Rectal smooth muscle tissue (tissue), 1 donor: ENCODE results near the gene RAB4A.

ENCODE experiments used
- H3K27ac ChIP-seq: one replicate; pipeline ENCODE4 v1.7.0; 2013; ENCODE audit warnings: low read depth, low read length, inconsistent platforms
- H3K27me3 ChIP-seq: one replicate; pipeline ENCODE4 v1.7.0; 2013; ENCODE audit warnings: low read length; ENCODE audit not compliant: control insufficient read depth, insufficient read depth
- H3K36me3 ChIP-seq: one replicate; pipeline ENCODE4 v1.7.0; 2013; ENCODE audit warnings: low read length; ENCODE audit not compliant: control insufficient read depth, insufficient read depth
- H3K4me1 ChIP-seq: one replicate; pipeline ENCODE4 v1.7.0; 2013; ENCODE audit warnings: low read length; ENCODE audit not compliant: control insufficient read depth, insufficient read depth
- H3K4me3 ChIP-seq: one replicate; pipeline ENCODE4 v1.7.0; 2013; ENCODE audit warnings: low read length
- H3K9ac ChIP-seq: one replicate; pipeline ENCODE4 v1.7.0; 2013; ENCODE audit warnings: low read length

The RAB4A gene

DNA sequence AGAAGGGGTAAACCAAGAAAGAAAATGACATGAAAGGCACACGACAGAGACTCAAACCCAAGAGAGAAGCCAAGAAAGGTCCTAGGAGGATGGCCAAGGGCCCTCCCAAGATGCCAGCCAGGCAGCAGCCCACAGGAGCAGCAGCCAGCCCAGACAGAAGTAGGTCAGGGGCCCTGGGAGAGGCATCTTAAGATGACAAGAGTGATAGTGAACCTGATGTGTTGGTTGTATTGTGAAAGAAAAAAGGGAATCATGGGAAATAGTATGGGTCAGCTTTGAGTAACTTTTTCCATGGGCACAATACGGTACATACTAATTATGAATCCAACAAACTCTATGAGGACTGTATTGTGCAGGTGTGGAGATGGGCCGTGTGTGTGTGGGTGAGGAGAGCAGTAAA lies 68.6 kb downstream of the RAB4A start:
- no peak overlapping the region for H3K27ac ChIP-seq
- H3K4me3 ChIP-seq, result no peak overlapping the region
- H3K27me3 ChIP-seq, result no peaks in the 10 kb centered on the region
- H3K4me1 ChIP-seq, result peaks cover 3% of the 10 kb centered on the region
- H3K9ac ChIP-seq, result no peak overlapping the region
- H3K36me3 ChIP-seq, result no peaks in the 10 kb centered on the region

DNA sequence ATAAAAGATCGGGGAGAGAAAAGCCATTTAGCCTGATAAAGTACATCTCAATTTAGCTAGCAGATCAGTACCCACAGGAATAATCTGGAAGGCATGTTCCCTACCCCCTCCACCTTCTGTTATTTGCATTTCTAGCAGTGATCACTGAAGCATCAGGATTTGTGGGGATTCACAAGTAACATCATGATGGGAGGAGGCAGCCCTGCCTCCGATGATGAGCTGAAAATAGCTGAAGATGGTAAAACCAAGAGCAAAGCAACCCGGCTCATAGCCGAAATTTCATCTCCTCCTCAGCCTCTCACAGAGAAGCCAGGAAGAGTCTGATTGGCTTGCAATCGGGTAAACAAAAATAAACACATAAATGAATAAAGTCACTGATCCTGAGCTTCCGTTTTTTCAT lies 69.6 kb downstream of the RAB4A start:
- H3K4me1 ChIP-seq, result peaks cover 3% of the 10 kb centered on the region
- no peaks in the 10 kb centered on the region for H3K27me3 ChIP-seq
- H3K36me3 ChIP-seq, result no peaks in the 10 kb centered on the region
- H3K9ac ChIP-seq, result no peak overlapping the region
- no peak overlapping the region for H3K27ac ChIP-seq
- H3K4me3 ChIP-seq, result no peak overlapping the region

DNA sequence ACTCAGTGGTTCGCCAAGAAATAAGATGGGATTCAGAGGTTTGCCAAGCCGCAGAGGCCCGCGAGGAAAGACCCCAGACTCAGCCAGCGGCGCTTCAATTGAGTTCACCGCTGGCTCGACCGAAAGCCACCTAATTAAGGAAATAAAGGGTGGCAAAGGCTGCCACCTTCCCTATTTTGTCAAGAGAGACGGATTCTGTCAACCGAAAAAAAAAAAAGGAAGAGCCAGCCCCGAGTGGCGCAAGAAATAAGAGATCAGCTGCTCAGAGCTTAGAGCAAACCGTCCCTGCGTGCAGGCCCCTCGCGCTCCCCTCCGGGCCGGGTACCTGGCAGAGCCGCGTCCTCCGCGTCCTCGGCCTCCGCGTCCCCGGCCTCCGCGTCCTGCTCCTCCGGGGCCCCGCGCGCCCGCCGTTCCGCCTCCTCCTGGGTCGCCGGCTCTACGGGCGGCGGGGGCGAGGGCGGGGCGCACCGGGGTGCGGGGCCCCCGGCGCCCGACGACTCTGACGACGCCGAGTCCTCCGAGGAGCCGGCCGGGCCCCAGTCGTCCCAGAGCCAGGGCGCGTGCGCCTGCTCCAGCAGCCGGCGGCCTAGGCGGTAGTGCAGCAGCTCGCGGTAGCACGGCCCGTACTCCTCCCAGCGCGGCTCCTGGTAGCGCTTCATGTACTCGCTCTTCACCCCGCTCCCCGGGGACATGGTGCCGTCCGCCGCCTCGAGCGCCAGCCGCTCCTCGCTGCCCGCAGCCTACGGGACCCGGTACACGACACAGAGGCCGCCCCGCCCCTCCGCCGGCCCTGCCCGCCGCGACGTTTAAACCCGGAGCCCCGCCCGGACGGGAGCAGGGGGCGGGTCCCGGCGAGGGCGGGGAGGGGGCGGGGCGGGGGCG lies 71.1 kb downstream of the RAB4A start:
- H3K27ac ChIP-seq, result peak overlapping the region; percentile 93
- H3K9ac ChIP-seq, result no peak overlapping the region
- H3K4me1 ChIP-seq, result peaks cover 3% of the 10 kb centered on the region
- peak overlapping the region; percentile 84 for H3K4me3 ChIP-seq
- no peaks in the 10 kb centered on the region for H3K36me3 ChIP-seq
- H3K27me3 ChIP-seq, result no peaks in the 10 kb centered on the region

GRCh38 chr1:229342656-229343569 lies 72.0 kb downstream of the RAB4A start, which contains the start of gene CCSAP:
TSS of gene CCSAP (minus strand) at chr1:229343047. CDS start at chr1:229342465, 582 bp downstream.
- Histone ChIP-seq H3K4me1 (peaks cover 3% of the 10 kb centered on the region), H3K9ac (peak within 1 kb of the TSS; percentile 57), H3K27me3 (no peaks in the 10 kb centered on the region), H3K36me3 (no peaks in the 10 kb centered on the region), H3K4me3 (peak within 1 kb of the TSS; percentile 84), H3K27ac (peak within 1 kb of the TSS; percentile 93)

DNA sequence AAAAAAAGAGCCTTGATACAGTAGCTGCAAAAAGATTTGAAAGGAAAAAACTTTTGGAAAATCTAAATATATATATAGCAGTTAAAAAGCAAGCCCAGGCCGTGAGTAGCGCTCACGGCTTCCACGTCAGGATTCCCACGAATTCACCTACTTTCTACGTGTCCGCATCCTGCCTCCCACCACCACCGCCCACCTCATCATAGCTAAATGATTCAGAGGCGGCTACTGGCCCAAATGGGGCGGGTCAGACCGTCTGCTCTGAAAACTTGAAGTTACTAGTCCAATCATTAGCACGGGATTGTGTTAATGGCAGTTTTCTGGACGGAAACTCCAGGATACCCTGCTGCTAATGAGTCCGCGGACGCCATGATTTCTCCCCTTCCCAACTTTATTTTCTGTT lies 73.2 kb downstream of the RAB4A start:
- H3K4me3 ChIP-seq, result no peak overlapping the region
- no peak overlapping the region for H3K27ac ChIP-seq
- no peaks in the 10 kb centered on the region for H3K36me3 ChIP-seq
- peaks cover 3% of the 10 kb centered on the region for H3K4me1 ChIP-seq
- no peaks in the 10 kb centered on the region for H3K27me3 ChIP-seq
- no peak overlapping the region for H3K9ac ChIP-seq

- no peak overlapping the region for H3K4me3 ChIP-seq
- H3K9ac ChIP-seq, result no peak overlapping the region
Measured at GRCh38 chr1:229344937-229345684, 74.2 kb downstream of the RAB4A start.

GRCh38 chr1:229347528-229347927 lies 76.6 kb downstream of the RAB4A start:
- Histone ChIP-seq H3K36me3 (no peaks in the 10 kb centered on the region), H3K27ac (no peak overlapping the region), H3K27me3 (no peaks in the 10 kb centered on the region), H3K9ac (no peak overlapping the region), H3K4me1 (no peaks in the 10 kb centered on the region), H3K4me3 (no peak overlapping the region)

More at GRCh38 chr1:229344937-229345684, 74.2 kb downstream of the RAB4A start:
- H3K36me3 ChIP-seq, result no peaks in the 10 kb centered on the region
- no peak overlapping the region for H3K27ac ChIP-seq
- no peaks in the 10 kb centered on the region for H3K27me3 ChIP-seq
- peaks cover 3% of the 10 kb centered on the region for H3K4me1 ChIP-seq

DNA sequence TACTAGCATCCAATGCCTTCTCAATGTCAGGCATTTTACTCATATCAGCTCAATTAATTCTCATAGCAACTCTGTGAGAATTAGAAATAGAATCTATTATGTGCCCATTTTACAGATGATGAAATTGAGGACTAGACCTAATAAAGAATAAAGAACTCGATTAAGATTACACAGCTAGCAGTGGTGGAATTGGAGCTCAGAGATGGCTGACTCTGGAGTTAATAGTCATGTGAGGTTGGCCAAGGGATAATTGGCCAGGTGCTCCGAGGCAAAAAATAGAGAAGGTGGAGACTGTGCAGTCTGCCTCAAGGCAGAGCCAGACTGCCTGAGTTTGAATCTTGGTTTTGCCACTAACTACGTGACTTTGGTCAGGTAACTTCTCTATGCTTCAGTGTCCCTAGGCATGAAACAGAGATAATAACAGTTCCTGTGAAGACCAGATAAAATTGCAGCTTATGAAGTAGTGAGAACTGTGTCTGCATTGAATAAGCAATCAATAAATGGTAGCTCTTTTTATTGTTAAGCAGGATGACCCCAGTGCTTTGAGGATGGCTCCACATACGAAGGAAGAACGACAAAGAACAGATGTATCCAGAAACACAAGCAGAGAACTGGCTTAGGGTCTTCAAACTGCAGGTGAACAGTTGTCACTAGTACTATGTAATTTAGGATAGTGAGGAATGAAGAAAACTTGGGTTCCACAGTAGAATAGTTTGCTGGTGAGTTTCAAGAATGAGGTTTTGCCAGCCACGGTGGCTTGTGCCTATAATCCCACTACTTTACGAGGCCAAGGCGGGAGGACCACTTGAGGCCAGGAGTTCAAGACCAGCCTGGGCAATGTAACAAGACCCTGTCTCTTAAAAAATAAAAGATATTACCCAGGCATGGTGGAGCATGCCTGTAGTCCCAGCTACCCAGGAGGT lies 78.8 kb downstream of the RAB4A start:
- Histone ChIP-seq H3K36me3 (no peaks in the 10 kb centered on the region), H3K27me3 (no peaks in the 10 kb centered on the region), H3K4me1 (no peaks in the 10 kb centered on the region), H3K4me3 (no peak overlapping the region), H3K27ac (no peak overlapping the region), H3K9ac (no peak overlapping the region)

DNA sequence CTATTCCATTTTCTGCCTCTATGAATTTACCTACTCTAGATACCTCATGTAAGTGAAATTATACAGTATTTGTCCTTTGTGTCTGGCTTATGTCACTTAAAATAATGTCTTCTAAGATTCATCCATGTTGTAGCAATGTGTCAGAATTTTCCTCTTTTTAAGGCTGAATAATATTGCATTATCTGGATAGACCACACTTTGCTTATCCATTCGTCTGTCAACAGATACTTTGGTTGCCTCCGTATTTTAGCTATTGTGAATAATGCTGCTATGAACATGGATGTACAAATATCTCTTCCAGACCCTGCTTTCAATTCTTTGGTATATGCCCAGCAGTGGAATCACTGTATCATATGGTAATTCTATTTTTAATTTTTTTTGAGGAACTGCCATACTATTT lies 82.1 kb downstream of the RAB4A start:
- H3K36me3 ChIP-seq, result no peaks in the 10 kb centered on the region
- no peak overlapping the region for H3K27ac ChIP-seq
- no peaks in the 10 kb centered on the region for H3K4me1 ChIP-seq
- H3K9ac ChIP-seq, result no peak overlapping the region
- H3K27me3 ChIP-seq, result no peaks in the 10 kb centered on the region
- H3K4me3 ChIP-seq, result no peak overlapping the region

GRCh38 chr1:229354226-229354625 lies 83.3 kb downstream of the RAB4A start:
- Histone ChIP-seq H3K9ac (no peak overlapping the region), H3K4me1 (no peaks in the 10 kb centered on the region), H3K4me3 (no peak overlapping the region), H3K27ac (no peak overlapping the region), H3K36me3 (no peaks in the 10 kb centered on the region), H3K27me3 (no peaks in the 10 kb centered on the region)
